K562 (cell line): ENCODE measurements around the gene SELENOM. TPM values are rescaled to one million over a fixed set of nuclear protein-coding genes. Genes with fewer than 3 reads are reported as not detected.

Experiments used
- ATAC-seq: fragments of 200-7000 bp; cut with Tn5 transposase; 3 replicates; pipeline ENCODE4 v1.9.1; 2020; ENCODE audit warnings: moderate library complexity
- BruUV-seq: library from RNA; stranded (reverse); fragments of 400-500 nt; replicated peaks from 2 replicates; lab custom pipeline; 2021; lab: Mats Ljungman, UMichigan
- CTCF ChIA-PET: fragments of 300-600 bp; formaldehyde crosslinking; extraction: SDS; loops from one replicate; lab custom pipeline; 2021; ENCODE audit warnings: low intra/inter-chr PET ratio; lab: Yijun Ruan, JAX
- POLR2A ChIA-PET: fragments of 300-600, 350-650 bp; sonication (Branson Sonifier 250); formaldehyde crosslinking; extraction: SDS; loops from one replicate; lab custom pipeline; 2021; ENCODE audit warnings: antibody characterized with exemption, inconsistent platforms; lab: Yijun Ruan, JAX
- DNase-seq, 4 experiments: peaks; one replicate each; pipeline versions ENCODE4 v3.0.0 to v3.0.0-alpha.2; 2011 to 2018; ENCODE audit warnings: low spot score in 3 of 4, mixed read lengths in 3 of 4; ENCODE audit errors: extremely low read depth in 1 of 4
- FAIRE-seq: peaks from 2 replicates; lab custom pipeline; 2011; peaks lifted over from hg19 to GRCh38; lab: Jason Lieb, UNC
- H2AFZ ChIP-seq: 2 replicates; pipeline ENCODE4 v1.6.0; 2011; ENCODE audit warnings: low read depth, low read length, control low read depth, inconsistent platforms
- H3K27ac ChIP-seq: fragments of 200-600 bp; 3 replicates; pipeline ENCODE4 v1.8.0; 2011; ENCODE audit warnings: low read depth, mild to moderate bottlenecking, control low read depth, inconsistent platforms, low read length, moderate library complexity, mixed read lengths; ENCODE audit errors: extremely low read depth
- H3K27me3 ChIP-seq, 2 experiments: fragments of 300-600 bp in 1 of 2; 2 replicates in 1 of 2; 3 replicates in 1 of 2; pipeline versions ENCODE4 v1.6.0 to v1.8.0; 2011; ENCODE audit warnings: inconsistent platforms in 2 of 2, low read length in 2 of 2, mild to moderate bottlenecking in 1 of 2, mixed read lengths in 1 of 2, moderate library complexity in 1 of 2; ENCODE audit not compliant: control insufficient read depth in 2 of 2, insufficient read depth in 2 of 2
- H3K36me3 ChIP-seq: fragments of 300-600 bp; 3 replicates; pipeline ENCODE4 v1.8.0; 2011; ENCODE audit warnings: mild to moderate bottlenecking, low read length, inconsistent platforms; ENCODE audit not compliant: control insufficient read depth, insufficient read depth
- H3K4me1 ChIP-seq, 2 experiments: fragments of 200-600 bp in 1 of 2; replicated peaks in 1 of 2; 2 replicates in 1 of 2; 3 replicates in 1 of 2; pipeline versions ENCODE4 v1.5.1 to v1.8.0; 2011; ENCODE audit warnings: inconsistent platforms in 2 of 2, low read length in 2 of 2, mild to moderate bottlenecking in 1 of 2, mixed read lengths in 1 of 2, moderate library complexity in 1 of 2; ENCODE audit not compliant: control insufficient read depth in 2 of 2, insufficient read depth in 2 of 2
- H3K4me2 ChIP-seq: 2 replicates; pipeline ENCODE4 v1.6.1; 2011; ENCODE audit warnings: low read length, control low read depth, inconsistent platforms, mixed read lengths; ENCODE audit not compliant: insufficient read depth
- H3K4me3 ChIP-seq: fragments of 200-600 bp; sonication (generic), shearing (Covaris generic); 2 replicates; pipeline ENCODE4 v1.5.1; 2016; ENCODE audit warnings: control low read depth, inconsistent platforms
- H3K79me2 ChIP-seq: fragments of 200-600 bp; 3 replicates; pipeline ENCODE4 v1.8.0; 2011; ENCODE audit warnings: low read length, inconsistent platforms; ENCODE audit not compliant: control insufficient read depth, insufficient read depth
- H3K9ac ChIP-seq, 2 experiments: 2 replicates each; pipeline versions ENCODE4 v1.6.0 to v1.6.1; 2011; ENCODE audit warnings: low read depth in 2 of 2, low read length in 2 of 2, control low read depth in 1 of 2, inconsistent platforms in 1 of 2, mild to moderate bottlenecking in 1 of 2, mixed read lengths in 1 of 2; ENCODE audit not compliant: insufficient read depth in 1 of 2
- H3K9me1 ChIP-seq: one replicate; pipeline ENCODE4 v1.6.0; 2011; ENCODE audit warnings: inconsistent platforms, mild to moderate bottlenecking, low read length, moderate library complexity; ENCODE audit not compliant: control insufficient read depth, insufficient read depth
- H3K9me3 ChIP-seq: replicated peaks from 2 replicates; pipeline ENCODE4 v1.5.1; 2011; ENCODE audit warnings: low read depth, low read length, inconsistent platforms; ENCODE audit not compliant: control insufficient read depth, insufficient read depth
- H4K20me1 ChIP-seq: replicated peaks from 2 replicates; pipeline ENCODE4 v1.6.1; 2011; ENCODE audit warnings: low read length, inconsistent platforms, mixed read lengths; ENCODE audit not compliant: control insufficient read depth, insufficient read depth
- BMI1 ChIP-seq: fragments of 150-350 bp; IDR thresholded peaks from 2 replicates; pipeline ENCODE4 v1.6.1; 2014; ENCODE audit warnings: low read length
- BRCA1 ChIP-seq, 2 experiments: fragments of 450-650 bp in 1 of 2; sonication (generic) in 1 of 2; formaldehyde crosslinking in 1 of 2; IDR thresholded peaks; 2 replicates each; pipeline versions ENCODE4 v1.5.0 to v1.6.1; 2017 to 2020; ENCODE audit warnings: mild to moderate bottlenecking in 1 of 2, missing genetic modification reagents in 1 of 2
- BRF1 ChIP-seq: IDR thresholded peaks from 3 replicates; pipeline ENCODE4 v1.6.1; 2011; ENCODE audit warnings: borderline replicate concordance, mild to moderate bottlenecking; ENCODE audit not compliant: insufficient read length; ENCODE audit errors: extremely low read depth
- CHCHD3 ChIP-seq: fragments of 250-450 bp; sonication (Bioruptor Pico); IDR thresholded peaks from 2 replicates; pipeline ENCODE4 v2.1.2; 2022; ENCODE audit warnings: mild to moderate bottlenecking
- DPF2 ChIP-seq: fragments of 450-650 bp; IDR thresholded peaks from 2 replicates; pipeline ENCODE4 v1.6.1; 2016
- FOSL1 ChIP-seq: fragments of 200-800 bp; sonication (Bioruptor generic); conservative IDR thresholded peaks from 2 replicates; pipeline ENCODE4 v1.6.1; 2016; ENCODE audit warnings: missing genetic modification characterization, missing compliant biosample characterization
- NFXL1 ChIP-seq: fragments of 450-650 bp; formaldehyde crosslinking; IDR thresholded peaks from 2 replicates; pipeline ENCODE4 v1.4.0; 2021; ENCODE audit warnings: mild to moderate bottlenecking
- PATZ1 ChIP-seq: fragments of 250-450 bp; sonication (Bioruptor Pico); IDR thresholded peaks from 2 replicates; pipeline ENCODE4 v1.5.0; 2020; ENCODE audit warnings: mild to moderate bottlenecking, borderline replicate concordance
- RNF219 ChIP-seq: fragments of 250-450 bp; sonication (Bioruptor Pico); IDR thresholded peaks from 2 replicates; pipeline ENCODE4 v1.5.0; 2022; ENCODE audit warnings: mild to moderate bottlenecking
- XRCC4 ChIP-seq: IDR thresholded peaks from one replicate; pipeline ENCODE4 v1.6.1; 2011; ENCODE audit not compliant: insufficient read depth, insufficient read length; ENCODE audit errors: extremely low read depth
- ZNF3 ChIP-seq: fragments of 250-450 bp; sonication (Bioruptor Pico); IDR thresholded peaks from 2 replicates; pipeline ENCODE4 v1.5.0; 2021; ENCODE audit warnings: mild to moderate bottlenecking, moderate library complexity
- ZNF764 ChIP-seq: fragments of 250-450 bp; sonication (Bioruptor Pico); IDR thresholded peaks from 2 replicates; pipeline ENCODE4 v1.4.0; 2020; ENCODE audit warnings: low read depth, mild to moderate bottlenecking, moderate library complexity
- WGBS: fragments of 100-300 bp; shearing (Covaris generic); methylation state at CpG from one replicate; pipeline ENCODE4 v1.1.6; 2016; ENCODE audit warnings: low coverage, mixed read lengths; ENCODE audit not compliant: insufficient coverage; ENCODE audit errors: missing lambda C conversion rate; 5-methylcytosine and 5-hydroxymethylcytosine counted together
- in situ Hi-C: fragments of 300-500 bp; cut with MboI; formaldehyde crosslinking; loops from 4 replicates; pipeline ENCODE4 v1.15.0; 2018; ENCODE audit warnings: inconsistent platforms, mixed read lengths
- intact Hi-C: fragments of 100-400 bp; cut with micrococcal nuclease; formaldehyde crosslinking; loops from 2 replicates; pipeline ENCODE4 v1.14.2; 2022
- polyA plus RNA-seq, 8 experiments: library from polyadenylated mRNA; depleted of rRNA in 4 of 8; stranded (reverse) in 5 of 8; unstranded in 3 of 8; fragments of >200 nt; fragmentation: Nextera tagmentation in 2 of 8; fragmentation: Illumina TruSeq in 1 of 8; extraction: Ambion mirVana in 2 of 8; extraction: Trizol in 1 of 8; gene quantifications; 2 replicates each; pipeline versions ENCODE4 v1.2.1 to v1.2.3, GENCODE V29; 2011 to 2014; ENCODE audit warnings: inconsistent platforms in 1 of 8, missing spikeins in 1 of 8
- total RNA-seq, 7 experiments: library from RNA; depleted of rRNA in 6 of 7; stranded (reverse); fragments of >200 nt in 6 of 7; fragmentation: Illumina TruSeq in 2 of 7; extraction: Trizol in 2 of 7; gene quantifications; 2 replicates each; pipeline versions ENCODE4 v1.2.1 to v1.2.3, GENCODE V29; 2011 to 2021; ENCODE audit warnings: low replicate concordance in 1 of 7
- TF ChIP-seq, protein P1 (sequence below): conservative IDR thresholded peaks from 2 replicates; pipeline ENCODE4 v1.6.1; 2011; ENCODE audit warnings: low read depth, mild to moderate bottlenecking, low read length; ENCODE audit not compliant: control insufficient read depth

Gene SELENOM
- total and polyA plus RNA-seq, 9 of the 15 experiments (the other 6 are each of a cell fraction or from before 2014, with no cell fraction given) = 1.2 to 10.6 (median 3.7) TPM

- Histone ChIP-seq H4K20me1 (no peaks in the 10 kb centered on the region), H3K9me1 (peaks cover 5% of the 10 kb centered on the region), H3K27ac (no peak overlapping the region), H3K4me2 (no peak overlapping the region), H3K4me1 (peaks cover 5 to 18% of the 10 kb centered on the region in 2 experiments; a peak in 3 of 5 replicates), H3K4me3 (no peak overlapping the region), H3K9me3 (no peaks in the 10 kb centered on the region), H3K9ac (no peak overlapping the region), H3K79me2 (no peaks in the 10 kb centered on the region), H3K27me3 (no peaks in the 10 kb centered on the region), H3K36me3 (peaks cover 38% of the 10 kb centered on the region; the same call in 2 of the 3 replicates), H2AFZ (no peak overlapping the region)
- no peak for ATAC-seq
- 33% methylated on average over 1 of the region's 3 CpGs for WGBS
- ChIA-PET CTCF (no interaction called here), POLR2A (interaction anchor here (0.5 to 1.4 kb wide), 5 partner anchors 11 to 202 kb away, joined by 3 to 12 read pairs (median 4); partner anchors contain the start of gene SELENOM)
- no TSS peak for BruUV-seq
- in situ Hi-C loops (no loop called here), intact Hi-C loops (no loop called here)
- no peak for FAIRE-seq
- DNase-seq = no peak
- TF ChIP-seq BRCA1 (IDR thresholded peaks at IDR 0.05) (no peak), BRCA1 (CRISPR knock-in tag; IDR thresholded peaks at IDR 0.05) (no peak), ZNF3 (CRISPR knock-in tag) (no peak), CHCHD3 (CRISPR knock-in tag) (no peak), BMI1 (no peak), XRCC4 (no peak), BRF1 (no peak), DPF2 (no peak), RNF219 (CRISPR knock-in tag) (no peak), NFXL1 (CRISPR knock-in tag) (no peak), PATZ1 (CRISPR knock-in tag) (no peak), ZNF764 (CRISPR knock-in tag) (no peak), FOSL1 (tag) (no peak)
- TF ChIP-seq, protein P1, sequence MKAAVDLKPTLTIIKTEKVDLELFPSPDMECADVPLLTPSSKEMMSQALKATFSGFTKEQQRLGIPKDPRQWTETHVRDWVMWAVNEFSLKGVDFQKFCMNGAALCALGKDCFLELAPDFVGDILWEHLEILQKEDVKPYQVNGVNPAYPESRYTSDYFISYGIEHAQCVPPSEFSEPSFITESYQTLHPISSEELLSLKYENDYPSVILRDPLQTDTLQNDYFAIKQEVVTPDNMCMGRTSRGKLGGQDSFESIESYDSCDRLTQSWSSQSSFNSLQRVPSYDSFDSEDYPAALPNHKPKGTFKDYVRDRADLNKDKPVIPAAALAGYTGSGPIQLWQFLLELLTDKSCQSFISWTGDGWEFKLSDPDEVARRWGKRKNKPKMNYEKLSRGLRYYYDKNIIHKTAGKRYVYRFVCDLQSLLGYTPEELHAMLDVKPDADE = no peak
Observed at GRCh38 chr22:31095637-31096249, 11.6 kb downstream of the SELENOM start.
